ENCODE data around the gene GAK. TPM values are rescaled to one million over a fixed set of nuclear protein-coding genes. Genes with fewer than 3 reads are reported as not detected.
"Not testable (repeated sequence)": the region's sequence is repeated elsewhere in the genome, so short reads cannot be mapped to it uniquely, and the experiment has no call there.

The GAK gene
- total RNA-seq, 1 donor from 2014 or later: 27.6 TPM

DNA sequence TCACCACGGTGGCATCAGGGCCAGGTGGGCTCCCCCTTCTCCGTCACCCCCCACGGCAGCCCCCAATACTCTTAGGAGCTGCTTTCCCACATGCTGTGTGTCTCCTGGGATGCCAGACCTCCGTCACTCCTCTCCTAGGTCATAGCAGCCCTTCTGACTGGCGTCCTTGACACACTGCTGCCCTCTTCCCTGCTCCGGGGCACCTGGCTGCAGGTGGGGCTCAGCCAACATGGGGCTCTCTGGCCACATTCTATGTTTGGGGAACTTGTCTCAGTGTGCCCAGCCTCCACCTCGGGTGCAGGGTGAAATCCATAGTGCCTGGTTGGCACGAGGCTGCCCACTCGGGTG is 14.0 kb upstream of the GAK start:
- no peak for TF ChIP-seq EZH2phosphoT487 (IDR thresholded peaks at IDR 0.05)
- no peak for TF ChIP-seq EZH2 (IDR thresholded peaks at IDR 0.05)
- TF ChIP-seq, protein P1, sequence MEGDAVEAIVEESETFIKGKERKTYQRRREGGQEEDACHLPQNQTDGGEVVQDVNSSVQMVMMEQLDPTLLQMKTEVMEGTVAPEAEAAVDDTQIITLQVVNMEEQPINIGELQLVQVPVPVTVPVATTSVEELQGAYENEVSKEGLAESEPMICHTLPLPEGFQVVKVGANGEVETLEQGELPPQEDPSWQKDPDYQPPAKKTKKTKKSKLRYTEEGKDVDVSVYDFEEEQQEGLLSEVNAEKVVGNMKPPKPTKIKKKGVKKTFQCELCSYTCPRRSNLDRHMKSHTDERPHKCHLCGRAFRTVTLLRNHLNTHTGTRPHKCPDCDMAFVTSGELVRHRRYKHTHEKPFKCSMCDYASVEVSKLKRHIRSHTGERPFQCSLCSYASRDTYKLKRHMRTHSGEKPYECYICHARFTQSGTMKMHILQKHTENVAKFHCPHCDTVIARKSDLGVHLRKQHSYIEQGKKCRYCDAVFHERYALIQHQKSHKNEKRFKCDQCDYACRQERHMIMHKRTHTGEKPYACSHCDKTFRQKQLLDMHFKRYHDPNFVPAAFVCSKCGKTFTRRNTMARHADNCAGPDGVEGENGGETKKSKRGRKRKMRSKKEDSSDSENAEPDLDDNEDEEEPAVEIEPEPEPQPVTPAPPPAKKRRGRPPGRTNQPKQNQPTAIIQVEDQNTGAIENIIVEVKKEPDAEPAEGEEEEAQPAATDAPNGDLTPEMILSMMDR (IDR thresholded peaks at IDR 0.05): no peak
- no peak overlapping the region for H3K27ac Mint-ChIP-seq

GRCh38 chr4:945274-946102 is 13.4 kb upstream of the GAK start:
- Histone ChIP-seq H3F3A (ENCODE audit: low read depth) (peaks cover 4% of the 10 kb centered on the region), H3K27me3 (peaks cover 6% of the 10 kb centered on the region), H3K9me3 (ENCODE audit: low read depth) (no peaks in the 10 kb centered on the region), H3K9ac (peak overlapping the region; percentile 25), H3K79me2 (ENCODE audit: low read depth) (no peaks in the 10 kb centered on the region), H3K4me1 (peaks cover 12% of the 10 kb centered on the region), H4K20me1 (ENCODE audit: low read depth) (no peaks in the 10 kb centered on the region), H3K27ac (no peak overlapping the region), H2AFZ (replicated peaks) (peak overlapping the region; percentile 79), H3K4me3 (peak overlapping the region; percentile 38), H3K36me3 (no peaks in the 10 kb centered on the region), H3K4me2 (peak overlapping the region; percentile 84)
- peaks cover 2% of the 10 kb centered on the region for H3K27me3 Mint-ChIP-seq (ENCODE audit: insufficient read depth, low read depth)
- H3K9me3 Mint-ChIP-seq: no peaks in the 10 kb centered on the region
- peak overlapping the region; percentile 36 for H3K4me3 Mint-ChIP-seq
- no peaks in the 10 kb centered on the region for H3K36me3 Mint-ChIP-seq
- TF ChIP-seq, protein P1 (IDR thresholded peaks at IDR 0.05): no peak
- no peak for TF ChIP-seq EZH2phosphoT487 (IDR thresholded peaks at IDR 0.05)
- TF ChIP-seq EZH2 (IDR thresholded peaks at IDR 0.05): no peak
- peak; percentile 45 for DNase-seq (ENCODE audit: low spot score)
- no peak overlapping the region for H3K27ac Mint-ChIP-seq
- peaks cover 11% of the 10 kb centered on the region for H3K4me1 Mint-ChIP-seq

More for the DNA sequence above, 14.0 kb upstream of the GAK start:
- Histone ChIP-seq H3K9me3 (ENCODE audit: low read depth) (no peaks in the 10 kb centered on the region), H3F3A (ENCODE audit: low read depth) (peaks cover 4% of the 10 kb centered on the region), H3K4me3 (no peak overlapping the region), H3K79me2 (ENCODE audit: low read depth) (no peaks in the 10 kb centered on the region), H2AFZ (replicated peaks) (no peak overlapping the region), H3K4me1 (peaks cover 13% of the 10 kb centered on the region), H3K36me3 (no peaks in the 10 kb centered on the region), H3K9ac (no peak overlapping the region), H3K27ac (no peak overlapping the region), H3K4me2 (no peak overlapping the region), H3K27me3 (peaks cover 6% of the 10 kb centered on the region), H4K20me1 (ENCODE audit: low read depth) (no peaks in the 10 kb centered on the region)
- no peaks in the 10 kb centered on the region for H3K9me3 Mint-ChIP-seq
- no peak for DNase-seq (ENCODE audit: low spot score)
- H3K36me3 Mint-ChIP-seq: no peaks in the 10 kb centered on the region
- peaks cover 12% of the 10 kb centered on the region for H3K4me1 Mint-ChIP-seq
- H3K27me3 Mint-ChIP-seq (ENCODE audit: insufficient read depth, low read depth): peaks cover 2% of the 10 kb centered on the region
- H3K4me3 Mint-ChIP-seq: peak overlapping the region; percentile 34

DNA sequence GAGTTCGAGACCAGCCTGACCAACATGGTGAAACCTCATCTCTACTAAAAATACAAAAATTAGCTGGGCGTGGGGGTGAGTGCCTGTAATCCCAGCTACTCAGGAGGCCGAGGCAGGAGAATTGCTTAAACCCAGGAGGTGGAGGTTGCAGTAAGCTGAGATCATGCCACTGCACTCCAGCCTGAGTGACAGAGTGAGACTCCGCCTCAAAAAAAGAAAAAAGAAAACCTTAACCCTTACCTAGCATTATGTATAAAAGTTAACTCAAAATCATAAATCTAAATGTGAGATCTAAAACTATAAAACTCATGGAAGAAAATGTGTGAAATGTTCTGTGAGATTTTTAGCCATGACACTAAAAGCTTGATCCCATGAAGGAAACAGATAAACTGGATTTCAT is 7.4 kb upstream of the GAK start:
- not testable (repeated sequence) for H3K4me1 Mint-ChIP-seq; H3K4me3 ChIP-seq; H3K9me3 ChIP-seq (ENCODE audit: low read depth); H4K20me1 ChIP-seq (ENCODE audit: low read depth); H3K27me3 Mint-ChIP-seq (ENCODE audit: insufficient read depth, low read depth); DNase-seq (ENCODE audit: low spot score); H3K79me2 ChIP-seq (ENCODE audit: low read depth); H3K27ac Mint-ChIP-seq; H3K9ac ChIP-seq; H3K4me1 ChIP-seq; H3K36me3 Mint-ChIP-seq; H3F3A ChIP-seq (ENCODE audit: low read depth); H2AFZ ChIP-seq (replicated peaks); H3K36me3 ChIP-seq; H3K27me3 ChIP-seq; H3K27ac ChIP-seq; H3K4me3 Mint-ChIP-seq; H3K4me2 ChIP-seq; H3K9me3 Mint-ChIP-seq

DNA sequence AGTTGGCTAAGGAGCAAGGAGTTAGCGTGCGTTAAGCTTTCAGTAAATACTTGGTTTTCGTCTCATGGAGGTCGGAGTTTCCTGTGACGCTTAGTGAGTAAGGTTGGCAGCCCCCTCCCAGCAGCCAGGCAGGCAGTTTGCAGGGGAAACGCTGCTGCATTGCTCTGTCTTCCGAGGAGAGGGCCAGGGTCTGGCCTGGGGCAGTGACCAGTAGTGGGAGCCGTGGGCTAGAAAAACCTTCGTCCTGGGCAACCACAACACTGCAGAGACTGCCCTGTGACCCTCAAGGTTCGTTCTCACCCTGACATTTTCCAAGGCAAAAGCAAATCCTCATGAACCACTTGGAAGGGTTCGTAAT is 576 bp upstream of the GAK start:
- TF ChIP-seq, protein P1 (IDR thresholded peaks at IDR 0.05): peak; percentile 26
- TF ChIP-seq EZH2 (IDR thresholded peaks at IDR 0.05) (no peak), EZH2phosphoT487 (IDR thresholded peaks at IDR 0.05) (no peak)
- peaks cover 11% of the 10 kb centered on the region for H3K27me3 Mint-ChIP-seq (ENCODE audit: insufficient read depth, low read depth)
- peak; percentile 56 for DNase-seq (ENCODE audit: low spot score)
- H3K4me1 Mint-ChIP-seq: peaks cover 18% of the 10 kb centered on the region
- H3F3A ChIP-seq (ENCODE audit: low read depth): peaks cover 10% of the 10 kb centered on the region
- H3K36me3 Mint-ChIP-seq: no peaks in the 10 kb centered on the region
- peak overlapping the region; percentile 58 for H3K9ac ChIP-seq
- peak overlapping the region; percentile 15 for H3K27ac Mint-ChIP-seq
- H4K20me1 ChIP-seq (ENCODE audit: low read depth): peaks cover 30% of the 10 kb centered on the region
- H3K79me2 ChIP-seq (ENCODE audit: low read depth): peaks cover 32% of the 10 kb centered on the region
- H2AFZ ChIP-seq (replicated peaks): peak overlapping the region; percentile 97
- peak overlapping the region; percentile 90 for H3K4me3 ChIP-seq
- H3K27ac ChIP-seq: no peak overlapping the region
- peak overlapping the region; percentile 97 for H3K4me3 Mint-ChIP-seq
- no peaks in the 10 kb centered on the region for H3K4me1 ChIP-seq
- H3K27me3 ChIP-seq: no peaks in the 10 kb centered on the region
- no peaks in the 10 kb centered on the region for H3K36me3 ChIP-seq
- no peaks in the 10 kb centered on the region for H3K9me3 Mint-ChIP-seq
- peak overlapping the region; percentile 92 for H3K4me2 ChIP-seq
- H3K9me3 ChIP-seq (ENCODE audit: low read depth): no peaks in the 10 kb centered on the region
